GM23338 (cell line): Measurements from ENCODE around the gene PADI1. TPM values are rescaled to one million over a fixed set of nuclear protein-coding genes. Genes with fewer than 3 reads are reported as not detected.

Experiments used
- ATAC-seq: fragments of 200-7000 bp; cut with Tn5 transposase; 3 replicates; pipeline ENCODE4 v1.9.1; 2020
- DNase-seq: peaks from one replicate; pipeline ENCODE4 v3.0.0-alpha.2; 2015; ENCODE audit warnings: low spot score
- H2AFZ ChIP-seq: fragments of 200-600 bp; sonication (generic); 2 replicates; pipeline ENCODE4 v1.8.0; 2016; ENCODE audit warnings: antibody characterized with exemption, mild to moderate bottlenecking, moderate library complexity
- H3F3A ChIP-seq: fragments of 200-600 bp; sonication (generic); replicated peaks from 2 replicates; pipeline ENCODE4 v1.8.0; 2017; ENCODE audit warnings: antibody characterized with exemption, mixed run types, low read depth
- H3K27ac ChIP-seq: fragments of 200-600 bp; sonication (generic); 2 replicates; pipeline ENCODE4 v1.6.1; 2016; ENCODE audit warnings: low read depth
- H3K27me3 ChIP-seq: fragments of 200-600 bp; sonication (generic); 2 replicates; pipeline ENCODE4 v1.8.0; 2016; ENCODE audit warnings: mild to moderate bottlenecking, mixed run types, moderate library complexity; ENCODE audit not compliant: insufficient read depth
- H3K36me3 ChIP-seq: fragments of 200-600 bp; sonication (generic); 2 replicates; pipeline ENCODE4 v1.8.0; 2016; ENCODE audit warnings: mild to moderate bottlenecking; ENCODE audit not compliant: insufficient read depth
- H3K4me1 ChIP-seq: fragments of 200-600 bp; sonication (generic); 2 replicates; pipeline ENCODE4 v1.8.0; 2016; ENCODE audit warnings: mild to moderate bottlenecking, moderate library complexity; ENCODE audit not compliant: insufficient read depth
- H3K4me2 ChIP-seq: fragments of 200-600 bp; sonication (generic); 2 replicates; pipeline ENCODE4 v1.7.1; 2017; ENCODE audit warnings: mixed run types
- H3K4me3 ChIP-seq: fragments of 200-600 bp; sonication (generic); 2 replicates; pipeline ENCODE4 v1.6.1; 2016; ENCODE audit warnings: mixed run types
- H3K79me2 ChIP-seq: fragments of 200-600 bp; sonication (generic); replicated peaks from 2 replicates; pipeline ENCODE4 v1.8.0; 2017; ENCODE audit warnings: mild to moderate bottlenecking; ENCODE audit not compliant: insufficient read depth
- H3K9me2 ChIP-seq: fragments of 200-600 bp; sonication (generic); 2 replicates; pipeline ENCODE4 v1.8.0; 2017; ENCODE audit not compliant: insufficient read depth
- H4K20me1 ChIP-seq: fragments of 200-600 bp; sonication (generic); replicated peaks from 2 replicates; pipeline ENCODE4 v1.8.0; 2017; ENCODE audit warnings: mild to moderate bottlenecking; ENCODE audit not compliant: insufficient read depth
- H3K27ac Mint-ChIP-seq: 2 replicates; pipeline ENCODE4 v1.8.0; 2020; ENCODE audit warnings: inconsistent platforms, mild to moderate bottlenecking, moderate library complexity, mixed read lengths
- H3K27me3 Mint-ChIP-seq: 3 replicates; pipeline ENCODE4 v1.8.0; 2022; ENCODE audit warnings: low read depth, mild to moderate bottlenecking, moderate library complexity, mixed read lengths, inconsistent platforms; ENCODE audit not compliant: insufficient read depth, poor library complexity
- H3K36me3 Mint-ChIP-seq: 3 replicates; pipeline ENCODE4 v1.8.0; 2021; ENCODE audit warnings: low read depth, mild to moderate bottlenecking, inconsistent platforms, moderate library complexity, mixed read lengths
- H3K4me1 Mint-ChIP-seq: 3 replicates; pipeline ENCODE4 v1.8.0; 2020; ENCODE audit warnings: mild to moderate bottlenecking, inconsistent platforms, mixed read lengths
- H3K4me3 Mint-ChIP-seq: 3 replicates; pipeline ENCODE4 v1.8.0; 2021; ENCODE audit warnings: moderate library complexity, mild to moderate bottlenecking, inconsistent platforms, mixed read lengths
- H3K9me3 Mint-ChIP-seq: 3 replicates; pipeline ENCODE4 v1.8.0; 2020; ENCODE audit warnings: moderate library complexity, mild to moderate bottlenecking, inconsistent platforms, mixed read lengths
- CREB1 ChIP-seq: fragments of 250-450 bp; sonication (Bioruptor Pico); IDR thresholded peaks from 2 replicates; pipeline ENCODE4 v1.5.0; 2020; ENCODE audit warnings: low read depth, mild to moderate bottlenecking, moderate library complexity
- EZH2 ChIP-seq: fragments of 200-600 bp; sonication (generic); IDR thresholded peaks from one replicate; pipeline ENCODE4 v1.8.0; 2017; ENCODE audit warnings: antibody characterized with exemption, mild to moderate bottlenecking, low read depth; ENCODE audit not compliant: unreplicated experiment
- EZH2phosphoT487 ChIP-seq: fragments of 200-600 bp; sonication (generic); IDR thresholded peaks from one replicate; pipeline ENCODE4 v1.8.1; 2018; ENCODE audit warnings: antibody characterized with exemption; ENCODE audit not compliant: unreplicated experiment
- JUNB ChIP-seq: IDR thresholded peaks from one replicate; pipeline ENCODE4 v1.6.1; 2016; ENCODE audit warnings: antibody characterized with exemption; ENCODE audit not compliant: unreplicated experiment
- NANOG ChIP-seq: IDR thresholded peaks from 2 replicates; pipeline ENCODE4 v1.6.1; 2016; ENCODE audit warnings: antibody characterized with exemption, borderline replicate concordance
- POLR2AphosphoS5 ChIP-seq: IDR thresholded peaks from 2 replicates; pipeline ENCODE4 v1.6.1; 2016; ENCODE audit warnings: antibody characterized with exemption, low read depth
- STAT1 ChIP-seq: IDR thresholded peaks from one replicate; pipeline ENCODE4 v1.6.1; 2016; ENCODE audit warnings: antibody characterized with exemption; ENCODE audit not compliant: unreplicated experiment
- ZNF114 ChIP-seq: fragments of 250-450 bp; sonication (Bioruptor Pico); IDR thresholded peaks from 2 replicates; pipeline ENCODE4 v1.5.0; 2020; ENCODE audit warnings: mild to moderate bottlenecking, moderate library complexity
- ZNF331 ChIP-seq: fragments of 250-450 bp; sonication (Bioruptor Pico); IDR thresholded peaks from 2 replicates; pipeline ENCODE4 v1.5.0; 2020; ENCODE audit warnings: low read depth, mild to moderate bottlenecking, moderate library complexity
- polyA plus RNA-seq: library from polyadenylated mRNA; unstranded; fragments of >200 nt; fragmentation: Nextera tagmentation; extraction: Ambion mirVana; gene quantifications from 2 replicates; pipeline ENCODE4 v1.2.1, GENCODE V29; 2016
- total RNA-seq: library from RNA; depleted of rRNA; stranded (reverse); fragments of >200 nt; shearing (Covaris generic); gene quantifications from 2 replicates; pipeline ENCODE4 v1.2.3, GENCODE V29; 2014
- TF ChIP-seq, protein P1 (sequence below): IDR thresholded peaks from one replicate; pipeline ENCODE4 v1.6.1; 2018; ENCODE audit warnings: antibody characterized with exemption; ENCODE audit not compliant: unreplicated experiment
- TF ChIP-seq, protein P2 (sequence below): IDR thresholded peaks from 2 replicates; pipeline ENCODE4 v1.6.1; 2016; ENCODE audit warnings: antibody characterized with exemption
- TF ChIP-seq, protein P3 (sequence below), 2 experiments: fragments of 200-600 bp in 1 of 2; sonication (generic) in 1 of 2; conservative IDR thresholded peaks; 2 replicates each; pipeline versions ENCODE4 v1.5.1 to v1.6.1; 2016 to 2017; ENCODE audit warnings: antibody characterized with exemption in 2 of 2, low read depth in 2 of 2, mild to moderate bottlenecking in 2 of 2, moderate library complexity in 1 of 2
- TF ChIP-seq, protein P4 (sequence below): fragments of 250-450 bp; sonication (Bioruptor Pico); IDR thresholded peaks from 2 replicates; pipeline ENCODE4 v1.5.0; 2020; ENCODE audit warnings: mild to moderate bottlenecking, moderate library complexity

The PADI1 gene
- total and polyA plus RNA-seq, 2 experiments from 2014 or later: 0.26 to 0.28 TPM

DNA sequence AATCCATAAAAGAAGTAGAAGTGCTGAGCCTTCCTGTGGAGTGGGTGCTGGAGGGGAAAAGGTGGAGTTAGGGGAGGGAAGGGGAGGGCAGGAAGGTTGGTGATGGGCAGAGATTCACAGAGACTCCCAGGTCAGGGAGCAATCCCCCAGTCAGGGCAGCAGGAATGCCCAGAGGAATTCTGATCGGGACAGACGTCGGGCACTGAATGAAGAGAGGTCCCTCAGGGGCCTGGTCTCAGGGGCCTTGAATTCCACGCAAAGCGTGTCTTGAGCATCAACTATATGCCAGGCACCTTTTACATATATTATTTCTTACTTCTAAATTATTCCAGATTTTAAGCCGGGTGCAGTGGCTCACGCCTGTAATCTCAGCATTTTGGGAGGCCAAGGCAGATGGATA lies 7.2 kb upstream of the PADI1 start:
- Histone ChIP-seq H3K36me3 (no peaks in the 10 kb centered on the region), H4K20me1 (no peaks in the 10 kb centered on the region), H3K27me3 (no peaks in the 10 kb centered on the region), H3K79me2 (no peaks in the 10 kb centered on the region), H3K4me2 (no peak overlapping the region), H3K27ac (no peak overlapping the region), H2AFZ (no peak overlapping the region), H3F3A (no peaks in the 10 kb centered on the region), H3K4me3 (no peak overlapping the region), H3K9me2 (no peaks in the 10 kb centered on the region), H3K4me1 (no peaks in the 10 kb centered on the region)
- no peak for ATAC-seq
- Mint-ChIP-seq H3K9me3 (no peaks in the 10 kb centered on the region), H3K4me3 (no peak overlapping the region), H3K36me3 (no peaks in the 10 kb centered on the region; the same call in 2 of the 3 replicates), H3K4me1 (peaks cover 12% of the 10 kb centered on the region), H3K27ac (no peak overlapping the region), H3K27me3 (peaks cover 6% of the 10 kb centered on the region)
- TF ChIP-seq, protein P1, sequence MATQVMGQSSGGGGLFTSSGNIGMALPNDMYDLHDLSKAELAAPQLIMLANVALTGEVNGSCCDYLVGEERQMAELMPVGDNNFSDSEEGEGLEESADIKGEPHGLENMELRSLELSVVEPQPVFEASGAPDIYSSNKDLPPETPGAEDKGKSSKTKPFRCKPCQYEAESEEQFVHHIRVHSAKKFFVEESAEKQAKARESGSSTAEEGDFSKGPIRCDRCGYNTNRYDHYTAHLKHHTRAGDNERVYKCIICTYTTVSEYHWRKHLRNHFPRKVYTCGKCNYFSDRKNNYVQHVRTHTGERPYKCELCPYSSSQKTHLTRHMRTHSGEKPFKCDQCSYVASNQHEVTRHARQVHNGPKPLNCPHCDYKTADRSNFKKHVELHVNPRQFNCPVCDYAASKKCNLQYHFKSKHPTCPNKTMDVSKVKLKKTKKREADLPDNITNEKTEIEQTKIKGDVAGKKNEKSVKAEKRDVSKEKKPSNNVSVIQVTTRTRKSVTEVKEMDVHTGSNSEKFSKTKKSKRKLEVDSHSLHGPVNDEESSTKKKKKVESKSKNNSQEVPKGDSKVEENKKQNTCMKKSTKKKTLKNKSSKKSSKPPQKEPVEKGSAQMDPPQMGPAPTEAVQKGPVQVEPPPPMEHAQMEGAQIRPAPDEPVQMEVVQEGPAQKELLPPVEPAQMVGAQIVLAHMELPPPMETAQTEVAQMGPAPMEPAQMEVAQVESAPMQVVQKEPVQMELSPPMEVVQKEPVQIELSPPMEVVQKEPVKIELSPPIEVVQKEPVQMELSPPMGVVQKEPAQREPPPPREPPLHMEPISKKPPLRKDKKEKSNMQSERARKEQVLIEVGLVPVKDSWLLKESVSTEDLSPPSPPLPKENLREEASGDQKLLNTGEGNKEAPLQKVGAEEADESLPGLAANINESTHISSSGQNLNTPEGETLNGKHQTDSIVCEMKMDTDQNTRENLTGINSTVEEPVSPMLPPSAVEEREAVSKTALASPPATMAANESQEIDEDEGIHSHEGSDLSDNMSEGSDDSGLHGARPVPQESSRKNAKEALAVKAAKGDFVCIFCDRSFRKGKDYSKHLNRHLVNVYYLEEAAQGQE: no peak
- TF ChIP-seq STAT1 (no peak), EZH2 (no peak), NANOG (no peak), EZH2phosphoT487 (no peak), ZNF331 (no peak), ZNF114 (CRISPR knock-in tag) (no peak), CREB1 (CRISPR knock-in tag) (no peak), POLR2AphosphoS5 (no peak), JUNB (no peak)
- TF ChIP-seq, protein P2, sequence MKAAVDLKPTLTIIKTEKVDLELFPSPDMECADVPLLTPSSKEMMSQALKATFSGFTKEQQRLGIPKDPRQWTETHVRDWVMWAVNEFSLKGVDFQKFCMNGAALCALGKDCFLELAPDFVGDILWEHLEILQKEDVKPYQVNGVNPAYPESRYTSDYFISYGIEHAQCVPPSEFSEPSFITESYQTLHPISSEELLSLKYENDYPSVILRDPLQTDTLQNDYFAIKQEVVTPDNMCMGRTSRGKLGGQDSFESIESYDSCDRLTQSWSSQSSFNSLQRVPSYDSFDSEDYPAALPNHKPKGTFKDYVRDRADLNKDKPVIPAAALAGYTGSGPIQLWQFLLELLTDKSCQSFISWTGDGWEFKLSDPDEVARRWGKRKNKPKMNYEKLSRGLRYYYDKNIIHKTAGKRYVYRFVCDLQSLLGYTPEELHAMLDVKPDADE: no peak
- TF ChIP-seq, protein P3, sequence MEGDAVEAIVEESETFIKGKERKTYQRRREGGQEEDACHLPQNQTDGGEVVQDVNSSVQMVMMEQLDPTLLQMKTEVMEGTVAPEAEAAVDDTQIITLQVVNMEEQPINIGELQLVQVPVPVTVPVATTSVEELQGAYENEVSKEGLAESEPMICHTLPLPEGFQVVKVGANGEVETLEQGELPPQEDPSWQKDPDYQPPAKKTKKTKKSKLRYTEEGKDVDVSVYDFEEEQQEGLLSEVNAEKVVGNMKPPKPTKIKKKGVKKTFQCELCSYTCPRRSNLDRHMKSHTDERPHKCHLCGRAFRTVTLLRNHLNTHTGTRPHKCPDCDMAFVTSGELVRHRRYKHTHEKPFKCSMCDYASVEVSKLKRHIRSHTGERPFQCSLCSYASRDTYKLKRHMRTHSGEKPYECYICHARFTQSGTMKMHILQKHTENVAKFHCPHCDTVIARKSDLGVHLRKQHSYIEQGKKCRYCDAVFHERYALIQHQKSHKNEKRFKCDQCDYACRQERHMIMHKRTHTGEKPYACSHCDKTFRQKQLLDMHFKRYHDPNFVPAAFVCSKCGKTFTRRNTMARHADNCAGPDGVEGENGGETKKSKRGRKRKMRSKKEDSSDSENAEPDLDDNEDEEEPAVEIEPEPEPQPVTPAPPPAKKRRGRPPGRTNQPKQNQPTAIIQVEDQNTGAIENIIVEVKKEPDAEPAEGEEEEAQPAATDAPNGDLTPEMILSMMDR (conservative IDR thresholded peaks at IDR 0.05; ENCODE audit: low read depth in 2 of 2): no peak
- TF ChIP-seq, protein P4, sequence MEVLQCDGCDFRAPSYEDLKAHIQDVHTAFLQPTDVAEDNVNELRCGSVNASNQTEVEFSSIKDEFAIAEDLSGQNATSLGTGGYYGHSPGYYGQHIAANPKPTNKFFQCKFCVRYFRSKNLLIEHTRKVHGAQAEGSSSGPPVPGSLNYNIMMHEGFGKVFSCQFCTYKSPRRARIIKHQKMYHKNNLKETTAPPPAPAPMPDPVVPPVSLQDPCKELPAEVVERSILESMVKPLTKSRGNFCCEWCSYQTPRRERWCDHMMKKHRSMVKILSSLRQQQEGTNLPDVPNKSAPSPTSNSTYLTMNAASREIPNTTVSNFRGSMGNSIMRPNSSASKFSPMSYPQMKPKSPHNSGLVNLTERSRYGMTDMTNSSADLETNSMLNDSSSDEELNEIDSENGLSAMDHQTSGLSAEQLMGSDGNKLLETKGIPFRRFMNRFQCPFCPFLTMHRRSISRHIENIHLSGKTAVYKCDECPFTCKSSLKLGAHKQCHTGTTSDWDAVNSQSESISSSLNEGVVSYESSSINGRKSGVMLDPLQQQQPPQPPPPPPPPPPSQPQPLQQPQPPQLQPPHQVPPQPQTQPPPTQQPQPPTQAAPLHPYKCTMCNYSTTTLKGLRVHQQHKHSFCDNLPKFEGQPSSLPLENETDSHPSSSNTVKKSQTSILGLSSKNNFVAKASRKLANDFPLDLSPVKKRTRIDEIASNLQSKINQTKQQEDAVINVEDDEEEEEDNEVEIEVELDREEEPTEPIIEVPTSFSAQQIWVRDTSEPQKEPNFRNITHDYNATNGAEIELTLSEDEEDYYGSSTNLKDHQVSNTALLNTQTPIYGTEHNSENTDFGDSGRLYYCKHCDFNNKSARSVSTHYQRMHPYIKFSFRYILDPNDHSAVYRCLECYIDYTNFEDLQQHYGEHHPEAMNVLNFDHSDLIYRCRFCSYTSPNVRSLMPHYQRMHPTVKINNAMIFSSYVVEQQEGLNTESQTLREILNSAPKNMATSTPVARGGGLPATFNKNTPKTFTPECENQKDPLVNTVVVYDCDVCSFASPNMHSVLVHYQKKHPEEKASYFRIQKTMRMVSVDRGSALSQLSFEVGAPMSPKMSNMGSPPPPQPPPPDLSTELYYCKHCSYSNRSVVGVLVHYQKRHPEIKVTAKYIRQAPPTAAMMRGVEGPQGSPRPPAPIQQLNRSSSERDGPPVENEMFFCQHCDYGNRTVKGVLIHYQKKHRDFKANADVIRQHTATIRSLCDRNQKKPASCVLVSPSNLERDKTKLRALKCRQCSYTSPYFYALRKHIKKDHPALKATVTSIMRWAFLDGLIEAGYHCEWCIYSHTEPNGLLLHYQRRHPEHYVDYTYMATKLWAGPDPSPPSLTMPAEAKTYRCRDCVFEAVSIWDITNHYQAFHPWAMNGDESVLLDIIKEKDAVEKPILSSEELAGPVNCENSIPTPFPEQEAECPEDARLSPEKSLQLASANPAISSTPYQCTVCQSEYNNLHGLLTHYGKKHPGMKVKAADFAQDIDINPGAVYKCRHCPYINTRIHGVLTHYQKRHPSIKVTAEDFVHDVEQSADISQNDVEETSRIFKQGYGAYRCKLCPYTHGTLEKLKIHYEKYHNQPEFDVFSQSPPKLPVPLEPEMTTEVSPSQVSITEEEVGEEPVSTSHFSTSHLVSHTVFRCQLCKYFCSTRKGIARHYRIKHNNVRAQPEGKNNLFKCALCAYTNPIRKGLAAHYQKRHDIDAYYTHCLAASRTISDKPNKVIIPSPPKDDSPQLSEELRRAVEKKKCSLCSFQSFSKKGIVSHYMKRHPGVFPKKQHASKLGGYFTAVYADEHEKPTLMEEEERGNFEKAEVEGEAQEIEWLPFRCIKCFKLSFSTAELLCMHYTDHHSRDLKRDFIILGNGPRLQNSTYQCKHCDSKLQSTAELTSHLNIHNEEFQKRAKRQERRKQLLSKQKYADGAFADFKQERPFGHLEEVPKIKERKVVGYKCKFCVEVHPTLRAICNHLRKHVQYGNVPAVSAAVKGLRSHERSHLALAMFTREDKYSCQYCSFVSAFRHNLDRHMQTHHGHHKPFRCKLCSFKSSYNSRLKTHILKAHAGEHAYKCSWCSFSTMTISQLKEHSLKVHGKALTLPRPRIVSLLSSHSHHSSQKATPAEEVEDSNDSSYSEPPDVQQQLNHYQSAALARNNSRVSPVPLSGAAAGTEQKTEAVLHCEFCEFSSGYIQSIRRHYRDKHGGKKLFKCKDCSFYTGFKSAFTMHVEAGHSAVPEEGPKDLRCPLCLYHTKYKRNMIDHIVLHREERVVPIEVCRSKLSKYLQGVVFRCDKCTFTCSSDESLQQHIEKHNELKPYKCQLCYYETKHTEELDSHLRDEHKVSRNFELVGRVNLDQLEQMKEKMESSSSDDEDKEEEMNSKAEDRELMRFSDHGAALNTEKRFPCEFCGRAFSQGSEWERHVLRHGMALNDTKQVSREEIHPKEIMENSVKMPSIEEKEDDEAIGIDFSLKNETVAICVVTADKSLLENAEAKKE (CRISPR knock-in tag): no peak
- DNase-seq: no peak
